ENCODE results near the gene KIRREL3.

The KIRREL3 gene

GRCh38 chr11:126764231-126764630, 236.3 kb downstream of the KIRREL3 start:
- H2BK120ac ChIP-seq (ENCODE audit: low read depth, low read length), result no peak overlapping the region
- no peak overlapping the region for H4K8ac ChIP-seq (ENCODE audit: low read depth, low read length)
- peak; percentile 33 for DNase-seq
- H3K9ac ChIP-seq (ENCODE audit: low read length), result no peak overlapping the region
- no peak overlapping the region for H2BK5ac ChIP-seq (ENCODE audit: low read length)
- H2BK15ac ChIP-seq (replicated peaks; ENCODE audit: low read depth), result no peak overlapping the region
- no peak overlapping the region for H3K23ac ChIP-seq (ENCODE audit: low read length)
- no peak overlapping the region for H3K18ac ChIP-seq (ENCODE audit: low read length)
- H3K79me2 ChIP-seq (ENCODE audit: control insufficient read depth, insufficient read depth, low read length), result no peaks in the 10 kb centered on the region
- no peaks in the 10 kb centered on the region for H3K4me1 ChIP-seq (ENCODE audit: control insufficient read depth, low read depth, low read length)
- H3K27ac ChIP-seq (ENCODE audit: low read depth, low read length), result no peak overlapping the region
- no peak overlapping the region for H3K4me3 ChIP-seq (ENCODE audit: low read length)
- H3K36me3 ChIP-seq (ENCODE audit: control insufficient read depth, insufficient read depth, low read length), result no peaks in the 10 kb centered on the region
- H3K4ac ChIP-seq (ENCODE audit: low read depth, low read length), result no peak overlapping the region
- H4K5ac ChIP-seq (ENCODE audit: low read length), result no peak overlapping the region
- H3K27me3 ChIP-seq (ENCODE audit: insufficient read depth, low read length, poor library complexity), result no peaks in the 10 kb centered on the region
- no peaks in the 10 kb centered on the region for H3K79me1 ChIP-seq (ENCODE audit: low read length)
- no peak overlapping the region for H3K4me2 ChIP-seq (ENCODE audit: low read length)
- H3K56ac ChIP-seq (ENCODE audit: low read length), result no peak overlapping the region
- H2AK5ac ChIP-seq (ENCODE audit: low read length), result no peak overlapping the region
- WGBS (ENCODE audit: extremely low coverage, insufficient coverage, low lambda C conversion rate), result no CpG with 5 or more reads among the region's 10 CpGs

- no peak overlapping the region for H3K23ac ChIP-seq (ENCODE audit: low read length)
- no peak overlapping the region for H2BK15ac ChIP-seq (replicated peaks; ENCODE audit: low read depth)
- H2BK120ac ChIP-seq (ENCODE audit: low read depth, low read length), result no peak overlapping the region
- H4K5ac ChIP-seq (ENCODE audit: low read length), result no peak overlapping the region
- no peak overlapping the region for H2BK5ac ChIP-seq (ENCODE audit: low read length)
- no peaks in the 10 kb centered on the region for H3K79me1 ChIP-seq (ENCODE audit: low read length)
- no peaks in the 10 kb centered on the region for H3K4me1 ChIP-seq (ENCODE audit: control insufficient read depth, low read depth, low read length)
- H3K27ac ChIP-seq (ENCODE audit: low read depth, low read length), result no peak overlapping the region
- H3K9ac ChIP-seq (ENCODE audit: low read length), result no peak overlapping the region
- no peak overlapping the region for H3K4me3 ChIP-seq (ENCODE audit: low read length)
- no peak overlapping the region for H3K4ac ChIP-seq (ENCODE audit: low read depth, low read length)
- H3K56ac ChIP-seq (ENCODE audit: low read length), result no peak overlapping the region
- H3K79me2 ChIP-seq (ENCODE audit: control insufficient read depth, insufficient read depth, low read length), result no peaks in the 10 kb centered on the region
- no peak for DNase-seq
- no peak overlapping the region for H4K8ac ChIP-seq (ENCODE audit: low read depth, low read length)
- H3K18ac ChIP-seq (ENCODE audit: low read length), result no peak overlapping the region
- no peaks in the 10 kb centered on the region for H3K36me3 ChIP-seq (ENCODE audit: control insufficient read depth, insufficient read depth, low read length)
- no peaks in the 10 kb centered on the region for H3K27me3 ChIP-seq (ENCODE audit: insufficient read depth, low read length, poor library complexity)
- H3K4me2 ChIP-seq (ENCODE audit: low read length), result no peak overlapping the region
- no CpG with 5 or more reads among the region's 2 CpGs for WGBS (ENCODE audit: extremely low coverage, insufficient coverage, low lambda C conversion rate)
- no peak overlapping the region for H2AK5ac ChIP-seq (ENCODE audit: low read length)
These were observed 243.7 kb downstream of the KIRREL3 start for GRCh38 chr11:126756855-126757254.

GRCh38 chr11:126756421-126756820, 244.1 kb downstream of the KIRREL3 start:
- no peaks in the 10 kb centered on the region for H3K79me2 ChIP-seq (ENCODE audit: control insufficient read depth, insufficient read depth, low read length)
- no peaks in the 10 kb centered on the region for H3K36me3 ChIP-seq (ENCODE audit: control insufficient read depth, insufficient read depth, low read length)
- H4K5ac ChIP-seq (ENCODE audit: low read length), result no peak overlapping the region
- no CpG with 5 or more reads among the region's 2 CpGs for WGBS (ENCODE audit: extremely low coverage, insufficient coverage, low lambda C conversion rate)
- H3K27me3 ChIP-seq (ENCODE audit: insufficient read depth, low read length, poor library complexity), result no peaks in the 10 kb centered on the region
- no peak overlapping the region for H3K9ac ChIP-seq (ENCODE audit: low read length)
- no peak overlapping the region for H2BK15ac ChIP-seq (replicated peaks; ENCODE audit: low read depth)
- DNase-seq, result no peak
- H3K56ac ChIP-seq (ENCODE audit: low read length), result no peak overlapping the region
- H3K4me1 ChIP-seq (ENCODE audit: control insufficient read depth, low read depth, low read length), result no peaks in the 10 kb centered on the region
- H2BK5ac ChIP-seq (ENCODE audit: low read length), result no peak overlapping the region
- H2BK120ac ChIP-seq (ENCODE audit: low read depth, low read length), result no peak overlapping the region
- H2AK5ac ChIP-seq (ENCODE audit: low read length), result no peak overlapping the region
- H3K27ac ChIP-seq (ENCODE audit: low read depth, low read length), result no peak overlapping the region
- H3K4ac ChIP-seq (ENCODE audit: low read depth, low read length), result no peak overlapping the region
- no peak overlapping the region for H3K23ac ChIP-seq (ENCODE audit: low read length)
- H3K79me1 ChIP-seq (ENCODE audit: low read length), result no peaks in the 10 kb centered on the region
- H3K4me3 ChIP-seq (ENCODE audit: low read length), result no peak overlapping the region
- no peak overlapping the region for H4K8ac ChIP-seq (ENCODE audit: low read depth, low read length)
- no peak overlapping the region for H3K18ac ChIP-seq (ENCODE audit: low read length)
- no peak overlapping the region for H3K4me2 ChIP-seq (ENCODE audit: low read length)

- H3K4me2 ChIP-seq (ENCODE audit: low read length), result no peak overlapping the region
- no peak overlapping the region for H2BK15ac ChIP-seq (replicated peaks; ENCODE audit: low read depth)
- no peaks in the 10 kb centered on the region for H3K36me3 ChIP-seq (ENCODE audit: control insufficient read depth, insufficient read depth, low read length)
- no peaks in the 10 kb centered on the region for H3K79me1 ChIP-seq (ENCODE audit: low read length)
- H2AK5ac ChIP-seq (ENCODE audit: low read length), result no peak overlapping the region
- no peaks in the 10 kb centered on the region for H3K4me1 ChIP-seq (ENCODE audit: control insufficient read depth, low read depth, low read length)
- no peaks in the 10 kb centered on the region for H3K27me3 ChIP-seq (ENCODE audit: insufficient read depth, low read length, poor library complexity)
- H3K4me3 ChIP-seq (ENCODE audit: low read length), result no peak overlapping the region
- no peak overlapping the region for H3K23ac ChIP-seq (ENCODE audit: low read length)
- H2BK5ac ChIP-seq (ENCODE audit: low read length), result no peak overlapping the region
- DNase-seq, result no peak
- H3K9ac ChIP-seq (ENCODE audit: low read length), result no peak overlapping the region
- H4K8ac ChIP-seq (ENCODE audit: low read depth, low read length), result no peak overlapping the region
- H3K18ac ChIP-seq (ENCODE audit: low read length), result no peak overlapping the region
- no CpG with 5 or more reads among the region's 4 CpGs for WGBS (ENCODE audit: extremely low coverage, insufficient coverage, low lambda C conversion rate)
- no peak overlapping the region for H3K4ac ChIP-seq (ENCODE audit: low read depth, low read length)
- H3K27ac ChIP-seq (ENCODE audit: low read depth, low read length), result no peak overlapping the region
- H4K5ac ChIP-seq (ENCODE audit: low read length), result no peak overlapping the region
- H3K79me2 ChIP-seq (ENCODE audit: control insufficient read depth, insufficient read depth, low read length), result no peaks in the 10 kb centered on the region
- H3K56ac ChIP-seq (ENCODE audit: low read length), result no peak overlapping the region
- no peak overlapping the region for H2BK120ac ChIP-seq (ENCODE audit: low read depth, low read length)
These were observed 245.0 kb downstream of the KIRREL3 start for GRCh38 chr11:126755526-126755925.

- no peak overlapping the region for H3K23ac ChIP-seq (ENCODE audit: low read length)
- H2AK5ac ChIP-seq (ENCODE audit: low read length), result no peak overlapping the region
- H2BK15ac ChIP-seq (replicated peaks; ENCODE audit: low read depth), result no peak overlapping the region
- no peaks in the 10 kb centered on the region for H3K79me1 ChIP-seq (ENCODE audit: low read length)
- no peak overlapping the region for H4K5ac ChIP-seq (ENCODE audit: low read length)
- H2BK120ac ChIP-seq (ENCODE audit: low read depth, low read length), result no peak overlapping the region
- H4K8ac ChIP-seq (ENCODE audit: low read depth, low read length), result no peak overlapping the region
- H3K79me2 ChIP-seq (ENCODE audit: control insufficient read depth, insufficient read depth, low read length), result no peaks in the 10 kb centered on the region
- no peak for DNase-seq
- no peak overlapping the region for H3K56ac ChIP-seq (ENCODE audit: low read length)
- no peaks in the 10 kb centered on the region for H3K27me3 ChIP-seq (ENCODE audit: insufficient read depth, low read length, poor library complexity)
- no peak overlapping the region for H3K27ac ChIP-seq (ENCODE audit: low read depth, low read length)
- no peak overlapping the region for H3K18ac ChIP-seq (ENCODE audit: low read length)
- no peak overlapping the region for H3K9ac ChIP-seq (ENCODE audit: low read length)
- no peak overlapping the region for H3K4me2 ChIP-seq (ENCODE audit: low read length)
- no peaks in the 10 kb centered on the region for H3K36me3 ChIP-seq (ENCODE audit: control insufficient read depth, insufficient read depth, low read length)
- no CpG with 5 or more reads among the region's 7 CpGs for WGBS (ENCODE audit: extremely low coverage, insufficient coverage, low lambda C conversion rate)
- H3K4me1 ChIP-seq (ENCODE audit: control insufficient read depth, low read depth, low read length), result no peaks in the 10 kb centered on the region
- H3K4ac ChIP-seq (ENCODE audit: low read depth, low read length), result no peak overlapping the region
- H2BK5ac ChIP-seq (ENCODE audit: low read length), result no peak overlapping the region
- no peak overlapping the region for H3K4me3 ChIP-seq (ENCODE audit: low read length)
These were observed 245.8 kb downstream of the KIRREL3 start for GRCh38 chr11:126754591-126755426.

- H4K5ac ChIP-seq (ENCODE audit: low read length), result no peak overlapping the region
- H3K27me3 ChIP-seq (ENCODE audit: insufficient read depth, low read length, poor library complexity), result no peaks in the 10 kb centered on the region
- no peak overlapping the region for H2BK15ac ChIP-seq (replicated peaks; ENCODE audit: low read depth)
- no peaks in the 10 kb centered on the region for H3K79me2 ChIP-seq (ENCODE audit: control insufficient read depth, insufficient read depth, low read length)
- no peak overlapping the region for H3K56ac ChIP-seq (ENCODE audit: low read length)
- no peak overlapping the region for H4K8ac ChIP-seq (ENCODE audit: low read depth, low read length)
- no peak overlapping the region for H3K18ac ChIP-seq (ENCODE audit: low read length)
- no peak overlapping the region for H3K23ac ChIP-seq (ENCODE audit: low read length)
- H2BK5ac ChIP-seq (ENCODE audit: low read length), result no peak overlapping the region
- no peak overlapping the region for H3K4me2 ChIP-seq (ENCODE audit: low read length)
- H3K9ac ChIP-seq (ENCODE audit: low read length), result no peak overlapping the region
- H3K27ac ChIP-seq (ENCODE audit: low read depth, low read length), result no peak overlapping the region
- DNase-seq, result no peak
- H2AK5ac ChIP-seq (ENCODE audit: low read length), result no peak overlapping the region
- no peak overlapping the region for H3K4ac ChIP-seq (ENCODE audit: low read depth, low read length)
- H3K36me3 ChIP-seq (ENCODE audit: control insufficient read depth, insufficient read depth, low read length), result no peaks in the 10 kb centered on the region
- H3K79me1 ChIP-seq (ENCODE audit: low read length), result no peaks in the 10 kb centered on the region
- no peaks in the 10 kb centered on the region for H3K4me1 ChIP-seq (ENCODE audit: control insufficient read depth, low read depth, low read length)
- no peak overlapping the region for H2BK120ac ChIP-seq (ENCODE audit: low read depth, low read length)
- WGBS (ENCODE audit: extremely low coverage, insufficient coverage, low lambda C conversion rate), result no CpG with 5 or more reads among the region's 1 CpG
- H3K4me3 ChIP-seq (ENCODE audit: low read length), result no peak overlapping the region
These were observed 246.6 kb downstream of the KIRREL3 start for GRCh38 chr11:126753990-126754389.
